Endothelial cell of umbilical vein (primary cell): ENCODE measurements around the gene TYROBP. TPM values are rescaled to one million over a fixed set of nuclear protein-coding genes. Genes with fewer than 3 reads are reported as not detected.

ENCODE experiments used
- BruUV-seq: library from RNA; stranded (reverse); fragments of 400-500 nt; replicated peaks from 2 replicates; lab custom pipeline; 2021; lab: Mats Ljungman, UMichigan
- CTCF ChIA-PET: fragments of 300-600, 350-600 bp; sonication (Branson Sonifier 250); formaldehyde crosslinking; loops from one replicate; lab custom pipeline; 2021; ENCODE audit warnings: antibody characterized with exemption, inconsistent platforms; lab: Charles Lee
- POLR2A ChIA-PET: fragments of 300-600, 350-600 bp; sonication (Branson Sonifier 250); formaldehyde crosslinking; loops from one replicate; lab custom pipeline; 2021; ENCODE audit warnings: antibody characterized with exemption, inconsistent platforms; lab: Charles Lee
- DNase-seq: peaks from one replicate; pipeline ENCODE4 v3.0.0-alpha.2; 2011; ENCODE audit warnings: low read depth, low spot score
- FAIRE-seq: peaks from 2 replicates; lab custom pipeline; 2011; peaks lifted over from hg19 to GRCh38; lab: Jason Lieb, UNC
- H2AFZ ChIP-seq: 2 replicates; pipeline ENCODE4 v1.6.0; 2012; ENCODE audit warnings: low read depth, low read length, control low read depth, inconsistent platforms
- H3K27ac ChIP-seq: 2 replicates; pipeline ENCODE4 v1.5.1; 2011; ENCODE audit warnings: low read depth, mild to moderate bottlenecking, control low read depth, low read length, moderate library complexity; ENCODE audit not compliant: insufficient read depth
- H3K27me3 ChIP-seq, 2 experiments: 2 replicates each; pipeline versions ENCODE4 v1.6.0 to v1.6.1; 2011; ENCODE audit warnings: low read length in 2 of 2, mixed read lengths in 1 of 2; ENCODE audit not compliant: control insufficient read depth in 2 of 2, insufficient read depth in 2 of 2
- H3K36me3 ChIP-seq, 2 experiments: 2 replicates in 1 of 2; 3 replicates in 1 of 2; pipeline ENCODE4 v1.5.1; 2011; ENCODE audit warnings: low read length in 2 of 2, mild to moderate bottlenecking in 1 of 2, moderate library complexity in 1 of 2; ENCODE audit not compliant: control insufficient read depth in 2 of 2, insufficient read depth in 2 of 2; ENCODE audit errors: extremely low read depth in 1 of 2
- H3K4me1 ChIP-seq: 3 replicates; pipeline ENCODE4 v1.5.1; 2011; ENCODE audit warnings: mild to moderate bottlenecking, low read length; ENCODE audit not compliant: control insufficient read depth, insufficient read depth; ENCODE audit errors: extremely low read depth
- H3K4me2 ChIP-seq: 2 replicates; pipeline ENCODE4 v1.6.1; 2011; ENCODE audit warnings: low read length, control low read depth, mixed read lengths; ENCODE audit not compliant: insufficient read depth
- H3K4me3 ChIP-seq, 3 experiments: fragments of 200-600 bp in 1 of 3; sonication (generic), shearing (Covaris generic) in 1 of 3; replicated peaks in 1 of 3; 2 replicates each; pipeline ENCODE4 v1.5.1; 2011 to 2016; ENCODE audit warnings: control low read depth in 3 of 3, low read length in 3 of 3, mild to moderate bottlenecking in 2 of 3, inconsistent platforms in 1 of 3, low read depth in 1 of 3, moderate library complexity in 1 of 3; ENCODE audit not compliant: insufficient read depth in 1 of 3
- H3K79me2 ChIP-seq: 2 replicates; pipeline ENCODE4 v1.6.0; 2012; ENCODE audit warnings: low read length, inconsistent platforms; ENCODE audit not compliant: control insufficient read depth, insufficient read depth
- H3K9ac ChIP-seq: replicated peaks from 2 replicates; pipeline ENCODE3; 2011; ENCODE audit warnings: low read length, control low read depth; ENCODE audit not compliant: insufficient read depth; ENCODE audit errors: extremely low read depth
- H3K9me1 ChIP-seq: replicated peaks from 3 replicates; pipeline ENCODE4 v1.6.0; 2011; ENCODE audit warnings: mild to moderate bottlenecking, low read length; ENCODE audit not compliant: control insufficient read depth, insufficient read depth; ENCODE audit errors: extremely low read depth
- H3K9me3 ChIP-seq: replicated peaks from 2 replicates; pipeline ENCODE4 v1.5.1; 2012; ENCODE audit warnings: low read length, inconsistent platforms; ENCODE audit not compliant: control insufficient read depth, insufficient read depth
- H4K20me1 ChIP-seq: replicated peaks from 2 replicates; pipeline ENCODE3; 2011; ENCODE audit warnings: mild to moderate bottlenecking, low read length; ENCODE audit not compliant: control insufficient read depth, insufficient read depth; ENCODE audit errors: extremely low read depth
- CTCF ChIP-seq, 2 donors: IDR thresholded peaks; 1 replicate in 1 of 2; 2 replicates in 1 of 2; pipeline ENCODE4 v1.5.1; 2011; ENCODE audit warnings: low read length in 2 of 2, mild to moderate bottlenecking in 2 of 2, moderate library complexity in 2 of 2, control low read depth in 1 of 2, inconsistent platforms in 1 of 2, low read depth in 1 of 2; ENCODE audit not compliant: insufficient read depth in 1 of 2; ENCODE audit errors: extremely low read depth in 1 of 2
- EZH2 ChIP-seq: IDR thresholded peaks from 2 replicates; pipeline ENCODE4 v1.6.1; 2012; ENCODE audit warnings: borderline replicate concordance, low read depth, mild to moderate bottlenecking, moderate library complexity, low read length, inconsistent platforms; ENCODE audit not compliant: severe bottlenecking
- FOS ChIP-seq: IDR thresholded peaks from 2 replicates; pipeline ENCODE4 v1.6.1; 2011; ENCODE audit warnings: mild to moderate bottlenecking, low read length, moderate library complexity, borderline replicate concordance; ENCODE audit not compliant: insufficient read depth
- GATA2 ChIP-seq: IDR thresholded peaks from 2 replicates; pipeline ENCODE4 v1.7.0; 2011; ENCODE audit warnings: low read depth, mild to moderate bottlenecking, moderate library complexity, mixed read lengths, low read length; ENCODE audit not compliant: insufficient read length, insufficient read depth
- JUN ChIP-seq: IDR thresholded peaks from 2 replicates; pipeline ENCODE4 v1.6.1; 2011; ENCODE audit warnings: borderline replicate concordance, low read depth; ENCODE audit not compliant: insufficient read length, insufficient read depth
- MYC ChIP-seq: IDR thresholded peaks from one replicate; pipeline ENCODE4 v1.6.1; 2011; ENCODE audit warnings: mild to moderate bottlenecking, low read depth, low read length
- POLR2A ChIP-seq: IDR thresholded peaks from 2 replicates; pipeline ENCODE4 v1.6.1; 2012; ENCODE audit warnings: low read depth, mild to moderate bottlenecking, control low read depth, low read length
- POLR2AphosphoS5 ChIP-seq: IDR thresholded peaks from 2 replicates; pipeline ENCODE4 v1.6.1; 2012; ENCODE audit warnings: low read depth, mild to moderate bottlenecking, control low read depth, low read length, moderate library complexity; ENCODE audit not compliant: insufficient read depth
- dilution Hi-C: fragments of 300-500 bp; cut with MboI; formaldehyde crosslinking; loops from one replicate; pipeline ENCODE4 v1.15.0; 2019; ENCODE audit warnings: low sequenced_read_pairs; ENCODE audit not compliant: extremely low pct_ligation_motif_present
- intact Hi-C: fragments of 100-400 bp; cut with micrococcal nuclease; formaldehyde crosslinking; loops from one replicate; pipeline ENCODE4 v1.10.0; 2022
- polyA plus RNA-seq, 4 experiments: library from polyadenylated mRNA; depleted of rRNA in 3 of 4; stranded (reverse) in 3 of 4; unstranded in 1 of 4; fragments of >200 nt; gene quantifications; 2 replicates each; pipeline versions ENCODE4 v1.2.1 to v1.2.3, GENCODE V29; 2011 to 2012; ENCODE audit warnings: missing spikeins in 1 of 4
- total RNA-seq: library from RNA; stranded (reverse); gene quantifications from 2 replicates; pipeline ENCODE4 v1.2.3, GENCODE V29; 2021
- TF ChIP-seq, protein P1 (sequence below): IDR thresholded peaks from 2 replicates; pipeline ENCODE4 v1.6.1; 2011; ENCODE audit not compliant: insufficient read depth, insufficient read length

Gene TYROBP
- total and polyA plus RNA-seq, 2 donors (not counting 3 experiments of a cell fraction or from before 2014, with no cell fraction given): not detected

DNA sequence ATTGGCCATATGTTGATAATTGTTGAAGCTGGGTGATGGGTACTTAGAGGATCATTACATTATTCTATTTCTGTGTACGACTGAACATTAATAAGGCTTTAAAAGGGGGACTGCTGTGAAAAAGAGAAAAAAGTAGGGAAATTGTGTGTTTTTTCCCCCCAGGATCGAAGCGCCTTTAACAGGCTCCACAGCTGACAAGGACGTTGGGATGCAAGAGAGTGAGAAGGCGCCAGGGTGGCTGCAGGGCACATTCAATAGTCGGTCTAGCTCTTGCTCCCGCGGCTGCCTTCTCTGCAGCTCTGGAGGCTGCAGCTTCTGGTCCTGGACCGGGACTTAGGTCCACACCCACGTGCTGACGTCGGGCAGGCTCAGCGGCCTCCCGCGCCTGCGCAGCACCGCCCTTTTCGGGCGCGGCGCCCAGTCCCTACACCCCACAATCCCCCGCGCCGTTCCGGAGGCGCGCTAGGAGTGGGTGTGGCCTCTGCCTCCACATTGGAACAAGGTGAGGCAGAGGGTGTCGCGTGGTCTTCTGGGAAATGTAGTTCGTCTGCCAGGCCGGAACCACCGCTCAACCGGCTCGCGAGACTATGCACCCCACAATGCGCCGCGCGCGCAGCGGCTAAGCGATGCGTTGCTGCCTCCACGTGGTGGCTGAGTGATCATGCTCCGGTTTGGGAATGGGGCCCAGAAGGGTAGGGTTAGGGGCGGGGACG lies 23.2 kb upstream of the TYROBP start:
- Histone ChIP-seq H4K20me1 (no peaks in the 10 kb centered on the region), H3K27me3 (no peaks in the 10 kb centered on the region), H3K79me2 (no peaks in the 10 kb centered on the region)

More for the DNA sequence above, 23.2 kb upstream of the TYROBP start:
- H3K36me3 ChIP-seq: no peaks in the 10 kb centered on the region
- peaks cover 11% of the 10 kb centered on the region for H3K4me1 ChIP-seq
- H3K9ac ChIP-seq: no peak overlapping the region
- no peaks in the 10 kb centered on the region for H3K9me1 ChIP-seq
- H2AFZ ChIP-seq: peak overlapping the region; percentile 91
- ChIA-PET CTCF (interaction anchor here (0.6 to 4.1 kb wide), 15 partner anchors 10 to 421 kb away, joined by 3 to 38 read pairs (median 4); partner anchors contain the start of genes KIRREL2 and LIN37), POLR2A (interaction anchor here (0.6 to 0.8 kb wide), 2 partner anchors 48 to 186 kb away, joined by 4 to 6 read pairs; partner anchors contain the start of genes PSENEN and U2AF1L4)
- dilution Hi-C loops (no loop called here), intact Hi-C loops (loop anchor here (1.0 to 5.0 kb wide), 11 partner anchors 32 to 421 kb away; partner anchors contain the start of genes ARHGAP33, PSENEN, TBCB and TMEM147)
- DNase-seq (peak; percentile 100), FAIRE-seq (peak; percentile 100)
- peak overlapping the region in 1 of 3 experiments; percentile 37 for H3K4me3 ChIP-seq
- H3K9me3 ChIP-seq: no peaks in the 10 kb centered on the region
- TF ChIP-seq MYC (peak; percentile 68), EZH2 (no peak), POLR2AphosphoS5 (peak; percentile 94), GATA2 (no peak), FOS (no peak), CTCF (IDR thresholded peaks at IDR 0.05; ENCODE audit: extremely low read depth in 1 of 2, insufficient read depth in 1 of 2, low read depth in 1 of 2, low read length in 2 of 2) (peak; percentile 88), POLR2A (peak; percentile 98), JUN (no peak)
- TF ChIP-seq, protein P1, sequence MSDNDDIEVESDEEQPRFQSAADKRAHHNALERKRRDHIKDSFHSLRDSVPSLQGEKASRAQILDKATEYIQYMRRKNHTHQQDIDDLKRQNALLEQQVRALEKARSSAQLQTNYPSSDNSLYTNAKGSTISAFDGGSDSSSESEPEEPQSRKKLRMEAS: peak; percentile 84
- no peak overlapping the region for H3K27ac ChIP-seq
- peak overlapping the region; percentile 68 for H3K4me2 ChIP-seq
- no TSS peak for BruUV-seq
